ENCODE measurements around the gene SDK1.
"Not testable (repeated sequence)": the region's sequence is repeated elsewhere in the genome, so short reads cannot be mapped to it uniquely, and the experiment has no call there.

SDK1 gene

DNA sequence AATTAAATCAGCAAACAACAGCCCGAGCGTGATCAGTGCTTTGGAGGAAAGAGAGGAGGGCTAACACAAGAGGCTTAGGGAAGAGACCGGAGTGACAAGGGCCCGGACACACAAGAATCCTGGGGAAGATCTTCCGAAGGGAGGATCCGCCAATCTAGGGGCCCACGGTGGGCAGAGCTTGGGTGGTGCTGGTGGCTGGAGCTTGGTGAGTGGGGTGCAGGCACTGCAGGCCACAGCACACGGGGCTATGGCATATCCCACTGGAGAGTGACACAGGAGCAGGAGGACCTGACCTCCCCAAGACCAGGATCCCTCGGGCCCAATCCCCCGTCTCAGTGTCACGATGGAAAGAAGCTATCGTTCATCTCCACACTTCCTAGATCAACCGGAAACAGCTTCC is 909.8 kb downstream of the SDK1 start:
- H3K9me3 Mint-ChIP-seq: no peaks in the 10 kb centered on the region
- H3K27ac Mint-ChIP-seq: no peak overlapping the region
- H3K27me3 Mint-ChIP-seq: no peaks in the 10 kb centered on the region
- no peak for DNase-seq
- H3K4me1 Mint-ChIP-seq (ENCODE audit: low read depth): no peaks in the 10 kb centered on the region
- H3K36me3 Mint-ChIP-seq (ENCODE audit: low read depth): no peaks in the 10 kb centered on the region
- no peak overlapping the region for H3K4me3 Mint-ChIP-seq

DNA sequence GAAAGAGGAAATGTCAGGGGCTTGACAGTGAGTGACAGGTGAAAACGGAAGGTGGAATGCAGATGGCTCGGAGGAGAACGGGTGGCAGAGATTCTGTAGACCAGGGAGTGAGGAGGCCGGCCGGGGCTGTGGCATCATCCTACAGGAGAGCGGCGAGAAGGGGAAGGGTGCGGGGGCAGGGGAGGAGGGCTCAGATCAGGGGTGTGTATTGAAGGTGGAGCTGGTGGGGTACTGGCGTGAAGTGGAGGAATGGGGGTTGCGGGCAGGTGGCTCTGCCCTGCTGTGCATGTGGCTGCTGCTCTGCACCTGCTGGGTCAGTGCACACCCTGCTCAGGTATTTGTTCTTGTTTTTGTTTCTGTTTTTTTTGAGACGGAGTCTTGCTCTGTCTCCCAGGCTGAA is 910.2 kb downstream of the SDK1 start:
- Mint-ChIP-seq H3K9me3 (no peaks in the 10 kb centered on the region), H3K36me3 (ENCODE audit: low read depth) (no peaks in the 10 kb centered on the region), H3K27me3 (no peaks in the 10 kb centered on the region), H3K27ac (no peak overlapping the region), H3K4me1 (ENCODE audit: low read depth) (no peaks in the 10 kb centered on the region), H3K4me3 (no peak overlapping the region)
- DNase-seq: no peak

DNA sequence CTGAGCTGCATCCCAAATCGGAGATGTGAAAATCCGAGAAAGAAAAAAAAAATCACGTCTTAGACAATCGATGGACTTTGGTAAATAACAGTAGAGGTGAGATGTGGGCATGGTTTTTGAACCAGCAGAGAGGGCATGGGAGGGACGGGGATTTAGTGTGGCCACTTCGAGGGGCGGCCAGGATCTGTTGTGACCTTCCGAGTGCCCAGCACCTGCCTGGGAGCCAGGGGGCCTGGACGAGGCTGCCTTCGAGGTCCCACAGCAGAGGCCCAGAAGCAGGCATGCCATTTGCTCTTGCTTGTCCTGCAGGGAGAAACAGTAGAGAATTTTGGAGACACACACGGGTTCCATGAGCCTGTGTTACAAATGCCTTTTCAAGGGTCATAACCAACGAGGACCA is 911.3 kb downstream of the SDK1 start:
- H3K4me1 Mint-ChIP-seq (ENCODE audit: low read depth): no peaks in the 10 kb centered on the region
- H3K9me3 Mint-ChIP-seq: no peaks in the 10 kb centered on the region
- no peak overlapping the region for H3K27ac Mint-ChIP-seq
- H3K4me3 Mint-ChIP-seq: no peak overlapping the region
- no peaks in the 10 kb centered on the region for H3K27me3 Mint-ChIP-seq
- no peak for DNase-seq
- no peaks in the 10 kb centered on the region for H3K36me3 Mint-ChIP-seq (ENCODE audit: low read depth)

GRCh38 chr7:4214291-4215155 is 913.5 kb downstream of the SDK1 start:
- H3K27me3 Mint-ChIP-seq: no peaks in the 10 kb centered on the region
- H3K4me3 Mint-ChIP-seq: no peak overlapping the region
- no peak for DNase-seq
- H3K9me3 Mint-ChIP-seq: no peaks in the 10 kb centered on the region
- H3K4me1 Mint-ChIP-seq (ENCODE audit: low read depth): no peaks in the 10 kb centered on the region
- no peak overlapping the region for H3K27ac Mint-ChIP-seq
- no peaks in the 10 kb centered on the region for H3K36me3 Mint-ChIP-seq (ENCODE audit: low read depth)

GRCh38 chr7:4215176-4215720 is 914.2 kb downstream of the SDK1 start:
- H3K36me3 Mint-ChIP-seq (ENCODE audit: low read depth): no peaks in the 10 kb centered on the region
- no peak overlapping the region for H3K4me3 Mint-ChIP-seq
- no peak for DNase-seq
- H3K27ac Mint-ChIP-seq: no peak overlapping the region
- H3K9me3 Mint-ChIP-seq: no peaks in the 10 kb centered on the region
- no peaks in the 10 kb centered on the region for H3K27me3 Mint-ChIP-seq
- no peaks in the 10 kb centered on the region for H3K4me1 Mint-ChIP-seq (ENCODE audit: low read depth)

DNA sequence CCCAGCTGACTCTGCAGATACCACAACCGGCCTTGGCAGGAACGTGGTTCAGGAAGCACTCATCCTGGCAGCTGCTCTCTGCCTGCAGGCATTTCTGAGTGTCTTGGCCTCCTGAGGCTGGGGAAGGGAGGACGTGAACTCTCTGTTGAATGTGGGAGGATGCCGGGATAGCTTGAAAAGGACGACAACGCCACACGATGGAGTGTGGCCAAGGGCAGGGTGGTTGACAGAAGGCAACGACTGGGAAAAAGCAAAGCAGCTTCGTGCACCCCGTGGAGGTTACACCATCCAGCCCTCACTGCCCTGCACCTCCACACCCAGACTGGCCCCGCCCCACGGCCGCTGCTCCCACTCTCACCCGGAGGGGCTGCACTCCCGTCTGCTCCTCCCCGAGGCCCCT is 915.0 kb downstream of the SDK1 start:
- H3K4me3 Mint-ChIP-seq: no peak overlapping the region
- H3K4me1 Mint-ChIP-seq (ENCODE audit: low read depth): no peaks in the 10 kb centered on the region
- no peaks in the 10 kb centered on the region for H3K9me3 Mint-ChIP-seq
- no peaks in the 10 kb centered on the region for H3K27me3 Mint-ChIP-seq
- no peaks in the 10 kb centered on the region for H3K36me3 Mint-ChIP-seq (ENCODE audit: low read depth)
- no peak overlapping the region for H3K27ac Mint-ChIP-seq
- DNase-seq: no peak

DNA sequence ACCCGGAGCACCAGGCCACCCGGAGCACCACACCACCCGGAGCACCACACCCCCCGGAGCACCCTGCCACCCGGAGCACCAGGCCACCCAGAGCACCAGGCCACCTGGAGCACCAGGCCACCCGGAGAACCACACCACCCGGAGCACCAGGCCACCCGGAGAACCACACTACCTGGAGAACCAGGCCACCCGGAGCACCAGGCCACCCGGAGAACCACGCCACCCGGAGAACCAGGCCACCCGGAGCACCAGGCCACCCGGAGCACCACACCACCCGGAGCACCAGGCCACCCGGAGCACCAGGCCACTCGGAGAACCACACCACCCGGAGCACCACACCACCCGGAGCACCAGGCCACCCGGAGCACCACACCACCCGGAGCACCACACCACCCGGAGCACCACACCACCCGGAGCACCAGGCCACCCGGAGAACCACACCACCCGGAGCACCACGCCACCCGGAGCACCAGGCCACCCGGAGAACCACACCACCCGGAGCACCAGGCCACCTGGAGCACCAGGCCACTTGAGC is 916.1 kb downstream of the SDK1 start:
- DNase-seq, H3K4me3 Mint-ChIP-seq, H3K27ac Mint-ChIP-seq: not testable (repeated sequence)

GRCh38 chr7:4218481-4218880 is 917.4 kb downstream of the SDK1 start:
- Mint-ChIP-seq H3K27ac (no peak overlapping the region), H3K27me3 (no peaks in the 10 kb centered on the region), H3K9me3 (no peaks in the 10 kb centered on the region), H3K4me3 (no peak overlapping the region), H3K36me3 (ENCODE audit: low read depth) (no peaks in the 10 kb centered on the region), H3K4me1 (ENCODE audit: low read depth) (no peaks in the 10 kb centered on the region)
- DNase-seq: no peak

More for the DNA sequence above, 916.1 kb downstream of the SDK1 start:
- not testable (repeated sequence) for H3K36me3 Mint-ChIP-seq (ENCODE audit: low read depth); H3K27me3 Mint-ChIP-seq; H3K9me3 Mint-ChIP-seq; H3K4me1 Mint-ChIP-seq (ENCODE audit: low read depth)

DNA sequence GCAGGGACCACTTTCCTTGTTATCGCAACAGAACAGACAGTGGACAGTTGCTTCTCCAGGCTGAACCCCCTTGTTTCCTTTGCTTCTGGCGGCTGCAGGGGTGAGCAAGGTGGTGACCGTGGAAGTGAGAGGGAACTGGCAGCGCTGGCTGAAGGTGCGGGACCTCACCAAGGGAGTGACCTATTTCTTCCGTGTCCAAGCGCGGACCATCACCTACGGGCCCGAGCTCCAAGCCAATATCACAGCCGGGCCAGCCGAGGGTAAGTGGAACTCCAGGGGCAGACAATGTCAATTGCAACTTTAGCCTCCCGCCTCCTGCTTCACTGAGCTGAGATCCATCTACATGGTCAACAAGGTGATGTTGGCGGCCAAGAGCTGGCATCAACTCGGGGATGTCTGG is 919.0 kb downstream of the SDK1 start:
- Mint-ChIP-seq H3K4me1 (ENCODE audit: low read depth) (no peaks in the 10 kb centered on the region), H3K9me3 (no peaks in the 10 kb centered on the region), H3K4me3 (no peak overlapping the region), H3K36me3 (ENCODE audit: low read depth) (no peaks in the 10 kb centered on the region), H3K27me3 (no peaks in the 10 kb centered on the region), H3K27ac (no peak overlapping the region)
- no peak for DNase-seq

- Mint-ChIP-seq H3K9me3 (no peaks in the 10 kb centered on the region), H3K27ac (no peak overlapping the region), H3K27me3 (no peaks in the 10 kb centered on the region), H3K4me1 (ENCODE audit: low read depth) (no peaks in the 10 kb centered on the region), H3K36me3 (ENCODE audit: low read depth) (no peaks in the 10 kb centered on the region), H3K4me3 (no peak overlapping the region)
- no peak for DNase-seq
These were observed 920.0 kb downstream of the SDK1 start for GRCh38 chr7:4221043-4221442.

DNA sequence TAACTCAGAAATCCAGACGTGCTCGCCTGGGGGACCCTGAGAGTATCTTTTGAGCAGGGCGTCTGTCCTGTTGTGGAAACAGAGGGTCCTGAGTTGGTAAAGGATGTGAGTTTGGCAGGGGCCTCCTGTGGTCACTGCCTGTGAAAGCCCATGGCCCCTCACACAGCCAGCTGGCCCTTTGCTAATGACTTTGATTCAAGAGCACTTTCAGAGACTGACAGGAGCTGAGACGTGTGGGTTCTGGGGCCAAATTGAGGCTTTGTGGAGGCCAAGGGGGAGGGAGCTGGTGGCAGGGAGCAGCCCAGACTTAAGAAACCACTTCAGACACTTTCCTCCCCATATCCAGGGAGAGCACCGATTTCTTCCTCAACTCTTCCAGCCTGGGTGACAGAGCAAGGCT is 921.6 kb downstream of the SDK1 start:
- no peaks in the 10 kb centered on the region for H3K9me3 Mint-ChIP-seq
- no peaks in the 10 kb centered on the region for H3K4me1 Mint-ChIP-seq (ENCODE audit: low read depth)
- H3K27ac Mint-ChIP-seq: no peak overlapping the region
- H3K4me3 Mint-ChIP-seq: no peak overlapping the region
- H3K27me3 Mint-ChIP-seq: no peaks in the 10 kb centered on the region
- no peak for DNase-seq
- H3K36me3 Mint-ChIP-seq (ENCODE audit: low read depth): no peaks in the 10 kb centered on the region

- no peaks in the 10 kb centered on the region for H3K9me3 Mint-ChIP-seq
- H3K4me3 Mint-ChIP-seq: no peak overlapping the region
- no peak for DNase-seq
- H3K36me3 Mint-ChIP-seq (ENCODE audit: low read depth): no peaks in the 10 kb centered on the region
- H3K27me3 Mint-ChIP-seq: no peaks in the 10 kb centered on the region
- H3K4me1 Mint-ChIP-seq (ENCODE audit: low read depth): no peaks in the 10 kb centered on the region
- no peak overlapping the region for H3K27ac Mint-ChIP-seq
These were observed 924.3 kb downstream of the SDK1 start for GRCh38 chr7:4225361-4225771.

DNA sequence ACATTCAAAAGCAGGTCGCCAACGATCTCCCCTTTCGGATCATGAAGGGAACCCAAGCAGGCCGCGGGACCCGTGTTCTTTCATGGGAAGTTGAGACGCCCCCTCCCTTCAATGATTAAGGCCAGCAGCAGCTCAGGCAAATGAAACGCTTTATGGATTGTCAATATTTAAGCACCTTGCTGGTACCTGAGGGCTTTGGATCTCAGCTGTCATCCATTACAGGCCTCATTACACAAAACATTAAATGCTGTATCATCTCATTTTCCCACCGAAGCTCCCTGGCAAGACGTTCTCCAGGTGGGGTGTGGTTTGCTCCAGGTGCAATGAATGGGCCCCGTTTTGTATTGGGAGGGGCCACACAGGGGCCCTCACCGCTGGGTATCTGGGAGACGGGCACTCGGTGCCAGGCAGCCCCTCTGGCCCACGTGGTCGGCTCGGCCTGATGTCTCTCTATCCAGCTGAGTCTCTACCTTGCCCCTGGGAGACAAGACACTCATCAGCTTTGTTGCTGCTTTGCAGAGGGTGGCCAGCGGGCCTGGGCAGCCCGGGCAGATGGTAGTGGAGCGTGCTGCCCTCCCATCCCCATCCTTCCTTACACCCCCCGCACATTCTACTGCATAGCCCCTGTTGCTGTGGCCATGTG is 925.0 kb downstream of the SDK1 start:
- no peak overlapping the region for H3K4me3 Mint-ChIP-seq
- H3K4me1 Mint-ChIP-seq (ENCODE audit: low read depth): no peaks in the 10 kb centered on the region
- H3K9me3 Mint-ChIP-seq: no peaks in the 10 kb centered on the region
- H3K36me3 Mint-ChIP-seq (ENCODE audit: low read depth): no peaks in the 10 kb centered on the region
- no peaks in the 10 kb centered on the region for H3K27me3 Mint-ChIP-seq
- no peak for DNase-seq
- H3K27ac Mint-ChIP-seq: no peak overlapping the region

GRCh38 chr7:4226524-4226882 is 925.5 kb downstream of the SDK1 start:
- no peak for DNase-seq
- Mint-ChIP-seq H3K9me3 (no peaks in the 10 kb centered on the region), H3K36me3 (ENCODE audit: low read depth) (no peaks in the 10 kb centered on the region), H3K27me3 (no peaks in the 10 kb centered on the region), H3K4me3 (no peak overlapping the region), H3K27ac (no peak overlapping the region), H3K4me1 (ENCODE audit: low read depth) (no peaks in the 10 kb centered on the region)
